Testis (tissue), 3 donors: Measurements from ENCODE around the gene SREK1IP1. TPM values are rescaled to one million over a fixed set of nuclear protein-coding genes. Genes with fewer than 3 reads are reported as not detected.
A peak's percentile ranks its signal among the peaks of the same experiment; 100 is the strongest.

Experiments used
- DNase-seq: peaks from one replicate; pipeline ENCODE4 v3.0.0-alpha.2; 2019
- H3K27ac ChIP-seq, 2 donors: fragments of 200-600 bp; sonication (generic); one replicate each; pipeline ENCODE4 v1.5.1; 2019
- H3K27me3 ChIP-seq: fragments of 200-600 bp; sonication (generic); one replicate; pipeline ENCODE4 v1.5.1; 2019
- H3K36me3 ChIP-seq: fragments of 200-600 bp; sonication (generic); one replicate; pipeline ENCODE4 v1.5.1; 2017; ENCODE audit warnings: low read depth; ENCODE audit errors: missing control alignments
- H3K4me1 ChIP-seq: fragments of 200-600 bp; sonication (generic); one replicate; pipeline ENCODE4 v1.5.1; 2019
- H3K4me3 ChIP-seq, 2 donors: fragments of 200-600 bp; sonication (generic); one replicate each; pipeline ENCODE4 v1.5.1; 2017 to 2019
- H3K9me3 ChIP-seq: fragments of 200-600 bp; sonication (generic); one replicate; pipeline ENCODE4 v1.5.1; 2017
- CTCF ChIP-seq, 3 experiments: fragments of 450-650 bp in 2 of 3; fragments of 200-600 bp in 1 of 3; sonication (generic) in 1 of 3; IDR thresholded peaks; one replicate each; pipeline ENCODE4 v1.5.1; 2016 to 2019; ENCODE audit warnings: antibody characterized with exemption in 3 of 3, mild to moderate bottlenecking in 2 of 3, moderate library complexity in 1 of 3
- POLR2A ChIP-seq: fragments of 450-650 bp; IDR thresholded peaks from one replicate; pipeline ENCODE4 v1.6.1; 2017; ENCODE audit warnings: antibody characterized with exemption, mild to moderate bottlenecking, moderate library complexity
- WGBS, 2 donors: methylation state at CpG; one replicate each; pipeline ENCODE4 v1.1.5; 2018; 5-methylcytosine and 5-hydroxymethylcytosine counted together
- intact Hi-C: fragments of 100-400 bp; cut with DNase I; formaldehyde crosslinking; loops from one replicate; pipeline ENCODE4 v1.15.1; 2023; ENCODE audit warnings: low total_unique reads
- polyA plus RNA-seq: library from polyadenylated mRNA; stranded (reverse); fragments of 350-450 nt; fragmentation: Illumina TruSeq; extraction: RNeasy Lipid Tissue Mini Kit (QIAGEN cat#74804); gene quantifications from one replicate; pipeline ENCODE4 v1.2.3, GENCODE V29; 2014; ENCODE audit warnings: low read depth, low replicate concordance; ENCODE audit not compliant: insufficient read depth
- total RNA-seq, 2 donors: library from RNA; depleted of rRNA; stranded (reverse); fragments of >200 nt; gene quantifications; one replicate each; pipeline ENCODE4 v1.2.3, GENCODE V29; 2016

SREK1IP1 gene
- total and polyA plus RNA-seq, 3 donors from 2014 or later: 3.4 to 10.4 (median 9.0) TPM

- H3K36me3 ChIP-seq: no peaks in the 10 kb centered on the region
- intact Hi-C loops: no loop called here
- TF ChIP-seq CTCF (IDR thresholded peaks at IDR 0.05): no peak
- TF ChIP-seq POLR2A: no peak
- H3K27me3 ChIP-seq: no peaks in the 10 kb centered on the region
- H3K4me3 ChIP-seq: peak within 1 kb of the TSS; percentile 26 to 59
- no peak within 1 kb of the TSS for H3K27ac ChIP-seq
- WGBS, 2 donors: 1 to 2% methylated on average over 10 to 68 of the region's 71 CpGs
- peak; percentile 25 for DNase-seq
- H3K4me1 ChIP-seq: peaks cover 4% of the 10 kb centered on the region
- no peaks in the 10 kb centered on the region for H3K9me3 ChIP-seq
Measured at GRCh38 chr5:64690417-64691151, 77.9 kb downstream of the SREK1IP1 start, which contains the start of gene SHISAL2B. Gene SHISAL2B (plus strand): TSS chr5:64690503. CDS start chr5:64690624, 121 bp downstream.

- H3K27me3 ChIP-seq: no peaks in the 10 kb centered on the region
- no peak for DNase-seq
- peak overlapping the region; percentile 26 to 59 for H3K4me3 ChIP-seq
- no peaks in the 10 kb centered on the region for H3K9me3 ChIP-seq
- no peaks in the 10 kb centered on the region for H3K36me3 ChIP-seq
- WGBS, 2 donors: 0 to 1% methylated on average over 9 of the region's 9 CpGs
- no peak overlapping the region for H3K27ac ChIP-seq
- TF ChIP-seq CTCF (IDR thresholded peaks at IDR 0.05) (no peak), POLR2A (no peak)
- intact Hi-C loops: no loop called here
- H3K4me1 ChIP-seq: peaks cover 4% of the 10 kb centered on the region
Measured at GRCh38 chr5:64690104-64690416, 78.4 kb downstream of the SREK1IP1 start.

GRCh38 chr5:64688965-64689364 is 79.5 kb downstream of the SREK1IP1 start:
- intact Hi-C loops: no loop called here
- no peaks in the 10 kb centered on the region for H3K36me3 ChIP-seq
- no peak overlapping the region for H3K4me3 ChIP-seq
- DNase-seq: no peak
- peaks cover 4% of the 10 kb centered on the region for H3K4me1 ChIP-seq
- WGBS, 2 donors: 76% methylated on average over 3 of the region's 3 CpGs
- TF ChIP-seq POLR2A (no peak), CTCF (IDR thresholded peaks at IDR 0.05) (no peak)
- no peaks in the 10 kb centered on the region for H3K9me3 ChIP-seq
- no peaks in the 10 kb centered on the region for H3K27me3 ChIP-seq
- no peak overlapping the region for H3K27ac ChIP-seq

GRCh38 chr5:64688391-64688790 is 80.1 kb downstream of the SREK1IP1 start:
- Histone ChIP-seq H3K4me3 (no peak overlapping the region), H3K36me3 (no peaks in the 10 kb centered on the region), H3K27ac (no peak overlapping the region), H3K9me3 (no peaks in the 10 kb centered on the region), H3K4me1 (peaks cover 4% of the 10 kb centered on the region), H3K27me3 (no peaks in the 10 kb centered on the region)
- intact Hi-C loops: no loop called here
- no peak for DNase-seq
- 77 to 80% methylated on average over 3 of the region's 3 CpGs for WGBS, 2 donors
- TF ChIP-seq CTCF (IDR thresholded peaks at IDR 0.05) (no peak), POLR2A (no peak)

- Histone ChIP-seq H3K4me1 (peaks cover 3% of the 10 kb centered on the region), H3K4me3 (no peak overlapping the region), H3K27ac (no peak overlapping the region), H3K27me3 (no peaks in the 10 kb centered on the region), H3K9me3 (no peaks in the 10 kb centered on the region), H3K36me3 (no peaks in the 10 kb centered on the region)
- DNase-seq: no peak
- WGBS, 2 donors: 54 to 66% methylated on average over 5 of the region's 5 CpGs
- TF ChIP-seq CTCF (IDR thresholded peaks at IDR 0.05): no peak
- no peak for TF ChIP-seq POLR2A
- intact Hi-C loops: no loop called here
Measured at GRCh38 chr5:64685866-64686265, 82.6 kb downstream of the SREK1IP1 start.
